HG02840 (cell line): Measurements from ENCODE around the gene ZSWIM9.
"Not testable (repeated sequence)": the region's sequence is repeated elsewhere in the genome, so short reads cannot be mapped to it uniquely, and the experiment has no call there.

Source experiments
- ATAC-seq: cut with Tn5 transposase; IDR thresholded peaks from one replicate; pipeline ENCODE4 v1.9.1; 2021; ENCODE audit warnings: mild to moderate bottlenecking, moderate library complexity, moderate number of reproducible peaks; ENCODE audit not compliant: unreplicated experiment, low FRiP score

The ZSWIM9 gene

DNA sequence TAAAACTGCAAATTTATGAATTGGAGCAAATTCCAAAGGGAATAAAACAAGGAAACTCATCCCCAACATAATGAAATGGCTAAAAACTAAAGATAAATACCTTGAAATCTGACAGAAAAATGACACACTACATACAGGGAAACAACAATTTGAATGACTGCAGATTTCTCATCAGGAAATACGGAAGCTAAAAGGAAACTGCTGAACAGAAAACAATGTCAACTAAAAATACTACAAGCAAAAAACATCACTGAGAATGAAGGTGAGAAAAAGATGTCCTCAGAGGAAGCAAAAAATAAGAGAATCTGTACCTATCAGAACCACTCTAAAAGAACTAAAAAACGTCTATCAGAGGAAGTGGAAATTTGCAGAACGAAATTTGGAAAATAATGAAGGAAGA, 39.5 kb downstream of the ZSWIM9 start:
- no peak for ATAC-seq

GRCh38 chr19:48213959-48214358, 43.5 kb downstream of the ZSWIM9 start:
- no peak for ATAC-seq

- no peak for ATAC-seq
Observed at GRCh38 chr19:48216933-48217332, 46.5 kb downstream of the ZSWIM9 start.

DNA sequence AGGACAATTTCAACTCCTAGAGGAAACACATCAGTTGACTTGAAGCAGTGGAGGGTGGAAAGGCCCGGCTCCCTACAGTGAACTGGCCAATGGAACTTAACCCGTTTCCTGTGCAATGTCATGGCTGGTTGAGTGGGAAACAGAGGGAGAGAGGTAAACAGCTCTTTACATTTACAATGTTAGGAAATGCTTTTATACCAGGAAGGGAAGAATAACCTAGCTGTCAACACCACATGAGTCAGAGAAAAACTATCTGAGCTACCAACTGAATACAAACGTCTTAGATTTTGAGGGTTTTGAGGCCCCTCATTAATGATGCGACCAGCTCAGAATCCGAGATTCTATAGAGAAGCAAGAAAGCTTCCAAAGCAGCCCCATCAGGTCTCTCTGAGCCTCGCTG, 48.5 kb downstream of the ZSWIM9 start:
- no peak for ATAC-seq

DNA sequence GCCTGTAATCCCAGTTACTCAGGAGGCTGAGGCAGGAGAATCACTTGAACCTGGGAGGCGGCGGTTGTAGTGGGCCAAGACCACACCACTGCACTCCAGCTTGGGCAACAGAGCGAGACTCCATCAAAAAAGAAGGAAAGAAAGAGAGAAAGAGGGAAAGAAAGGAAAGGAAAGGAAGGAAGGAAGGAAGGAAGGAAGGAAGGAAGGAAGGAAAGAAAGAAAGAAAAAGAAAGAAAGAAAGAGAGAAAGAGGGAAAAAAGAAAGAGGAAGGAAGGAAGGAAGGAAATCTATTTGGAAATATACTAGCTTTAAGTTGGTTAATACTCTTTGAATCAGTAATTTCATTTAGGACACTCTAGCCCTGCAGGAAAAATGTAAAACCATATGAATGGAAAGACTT, 50.3 kb downstream of the ZSWIM9 start:
- ATAC-seq, result not testable (repeated sequence)

DNA sequence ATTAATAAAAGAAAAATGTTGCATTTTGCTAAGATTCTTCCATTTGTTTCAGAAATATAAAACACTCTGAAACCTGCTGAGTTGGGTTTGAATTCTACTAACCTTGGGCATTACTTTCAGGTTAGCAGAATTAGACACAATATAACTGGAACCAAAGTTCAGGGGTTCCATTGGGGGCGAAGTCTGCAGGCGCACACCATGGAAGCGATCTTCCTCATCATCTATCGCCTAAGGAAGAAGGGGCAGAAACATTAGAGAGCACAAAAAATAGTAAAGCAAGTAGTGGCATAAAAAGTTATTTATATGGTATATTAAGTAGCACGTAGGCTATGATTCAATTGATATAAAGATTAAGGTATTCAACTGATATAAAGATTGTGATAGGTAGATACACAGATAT, 51.1 kb downstream of the ZSWIM9 start:
- no peak for ATAC-seq

GRCh38 chr19:48230555-48231129, 60.2 kb downstream of the ZSWIM9 start:
- ATAC-seq, result no peak

- ATAC-seq, result no peak
Observed at GRCh38 chr19:48237057-48237456, 66.6 kb downstream of the ZSWIM9 start.

DNA sequence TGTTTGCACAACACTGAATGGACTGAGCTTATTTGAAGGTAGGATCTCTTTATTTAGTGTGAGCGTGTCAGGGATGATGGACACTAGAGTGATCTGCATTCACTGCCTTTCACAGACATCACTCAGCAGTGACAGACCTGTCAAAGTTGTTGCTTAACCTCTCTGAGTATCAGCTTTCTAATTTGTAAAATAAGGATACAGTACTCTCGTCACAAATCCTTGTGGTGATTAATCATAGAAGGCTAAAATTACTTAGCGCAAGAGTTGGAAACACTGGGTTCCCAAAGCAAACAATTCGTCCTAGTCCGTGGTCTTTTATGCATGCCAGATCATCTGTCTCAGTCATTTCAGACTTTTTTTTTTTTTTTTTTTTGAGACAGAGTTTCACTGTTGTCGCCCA, 68.6 kb downstream of the ZSWIM9 start:
- no peak for ATAC-seq

DNA sequence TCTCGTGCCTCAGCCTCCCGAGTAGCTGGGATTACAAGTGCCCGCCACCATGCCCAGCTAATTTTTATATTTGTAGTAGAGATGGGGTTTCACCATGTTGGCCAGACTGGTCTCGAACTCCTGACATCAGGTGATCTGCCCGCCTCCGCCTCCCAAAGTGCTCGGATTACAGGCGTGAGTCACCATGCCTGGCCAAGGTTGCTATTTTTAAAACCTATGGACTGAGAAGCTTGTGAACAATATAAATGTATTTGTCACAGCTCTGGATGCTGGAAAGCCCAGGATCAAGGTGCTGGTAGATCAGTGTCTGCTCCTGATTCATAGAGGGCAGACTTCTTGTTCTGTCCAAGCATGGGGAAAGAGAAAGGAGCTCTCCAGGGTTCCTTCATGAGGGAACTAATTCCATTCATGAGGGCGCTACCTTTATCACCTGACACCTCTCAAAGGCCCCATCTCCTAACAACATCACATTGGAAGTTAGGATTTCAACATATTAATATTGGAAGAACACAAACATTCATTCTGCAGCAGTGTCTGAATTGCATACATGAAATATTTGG, 69.2 kb downstream of the ZSWIM9 start:
- no peak for ATAC-seq

- not testable (repeated sequence) for ATAC-seq
Observed at GRCh38 chr19:48241771-48242170, 71.3 kb downstream of the ZSWIM9 start.

- ATAC-seq, result no peak
Observed at GRCh38 chr19:48244281-48244680, 73.8 kb downstream of the ZSWIM9 start.

DNA sequence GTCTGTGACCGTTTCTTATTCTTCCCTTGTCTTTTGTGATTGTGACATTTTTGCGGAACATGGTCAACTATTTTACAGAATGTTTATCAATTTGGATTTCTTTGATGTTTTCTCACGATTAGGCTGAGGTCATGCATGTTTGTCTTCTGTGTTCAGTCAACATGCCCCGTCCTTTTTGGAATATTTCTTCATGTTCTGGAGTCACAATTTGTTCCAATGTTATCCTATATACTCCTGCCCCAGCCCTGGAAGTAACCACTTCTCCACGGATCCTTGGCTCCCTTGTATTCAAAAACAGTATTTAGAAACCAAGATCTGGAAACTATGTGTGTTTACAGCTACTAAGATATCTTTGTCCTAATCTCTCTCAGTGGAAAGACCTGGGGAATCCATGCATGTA, 75.6 kb downstream of the ZSWIM9 start:
- ATAC-seq, result no peak

DNA sequence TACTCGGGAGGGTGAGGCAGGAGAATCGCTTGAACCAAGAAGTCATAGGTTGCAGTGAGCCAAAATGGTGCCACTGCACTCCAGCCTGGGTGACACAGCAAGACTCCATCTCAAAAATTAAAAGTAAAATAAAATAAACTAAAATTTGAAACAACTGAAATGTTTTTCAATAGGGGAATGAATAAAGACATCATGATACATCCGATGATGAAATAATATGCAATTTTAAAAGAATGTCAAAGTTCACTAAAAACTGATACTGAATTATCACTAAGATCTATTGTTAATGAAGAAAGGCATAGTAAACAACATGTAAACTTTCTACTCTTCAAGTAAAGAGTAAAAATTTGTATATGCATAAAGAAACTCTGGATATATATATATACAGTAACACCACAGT, 76.7 kb downstream of the ZSWIM9 start:
- ATAC-seq, result no peak
